ENCODE results near the gene KLF7.

GRCh38 chr2:207083361-207084110, 82.2 kb downstream of the KLF7 start:
- TF ChIP-seq CTCF (conservative IDR thresholded peaks at IDR 0.05 in 1 of 2, IDR thresholded peaks at IDR 0.05 in 1 of 2; ENCODE audit: extremely low read depth in 1 of 2, insufficient read depth in 1 of 2, low read depth in 1 of 2, low read length in 2 of 2) (no peak), EZH2 (IDR thresholded peaks at IDR 0.05; ENCODE audit: borderline replicate concordance, low read length) (no peak)
